H1 (cell line): ENCODE measurements around the gene GPX4. TPM values are rescaled to one million over a fixed set of nuclear protein-coding genes. Genes with fewer than 3 reads are reported as not detected.

ENCODE experiments used
- BACH1 ChIP-seq: IDR thresholded peaks from 2 replicates; pipeline ENCODE4 v1.6.1; 2012; ENCODE audit warnings: low read length, improper control_type of control experiment
- CEBPB ChIP-seq: IDR thresholded peaks from 2 replicates; pipeline ENCODE4 v1.6.1; 2012; ENCODE audit warnings: low read depth, low read length
- JUN ChIP-seq: IDR thresholded peaks from 2 replicates; pipeline ENCODE4 v1.6.1; 2011; ENCODE audit warnings: low read depth, mild to moderate bottlenecking, improper control_type of control experiment, low read length
- POLR2A ChIP-seq, 2 experiments: IDR thresholded peaks; 1 replicate in 1 of 2; 2 replicates in 1 of 2; pipeline ENCODE4 v1.6.1; 2011; ENCODE audit warnings: low read depth in 2 of 2, low read length in 2 of 2, mild to moderate bottlenecking in 2 of 2; ENCODE audit errors: control extremely low read depth in 1 of 2
- POU5F1 ChIP-seq: IDR thresholded peaks from 2 replicates; pipeline ENCODE4 v1.6.1; 2011; ENCODE audit warnings: low read depth, mild to moderate bottlenecking, low read length, moderate library complexity
- SP2 ChIP-seq: IDR thresholded peaks from 2 replicates; pipeline ENCODE4 v1.6.1; 2012; ENCODE audit warnings: mild to moderate bottlenecking, low read length, inconsistent platforms
- polyA plus RNA-seq, 7 experiments: library from polyadenylated mRNA; depleted of rRNA in 3 of 7; stranded (reverse) in 5 of 7; unstranded in 2 of 7; fragments of >200 nt in 5 of 7; fragments of 200-250 nt in 2 of 7; gene quantifications; 1 replicate in 5 of 7; 2 replicates in 1 of 7; 4 replicates in 1 of 7; pipeline versions ENCODE4 v1.2.1 to v1.2.3, GENCODE V29; 2011 to 2013; ENCODE audit warnings: missing spikeins in 2 of 7, mixed read lengths in 2 of 7
- total RNA-seq: library from RNA; stranded (reverse); fragmentation: NEBNext Ultra II Directional; extraction: Animal tissue kit (Norgen Biotek cat#: 25700); gene quantifications from 2 replicates; pipeline ENCODE4 v1.2.1, GENCODE V29; 2021

Gene GPX4
- total and polyA plus RNA-seq, 2 of the 8 experiments (the other 6 are each of a cell fraction or from before 2014, with no cell fraction given), result 342 to 693 TPM

DNA sequence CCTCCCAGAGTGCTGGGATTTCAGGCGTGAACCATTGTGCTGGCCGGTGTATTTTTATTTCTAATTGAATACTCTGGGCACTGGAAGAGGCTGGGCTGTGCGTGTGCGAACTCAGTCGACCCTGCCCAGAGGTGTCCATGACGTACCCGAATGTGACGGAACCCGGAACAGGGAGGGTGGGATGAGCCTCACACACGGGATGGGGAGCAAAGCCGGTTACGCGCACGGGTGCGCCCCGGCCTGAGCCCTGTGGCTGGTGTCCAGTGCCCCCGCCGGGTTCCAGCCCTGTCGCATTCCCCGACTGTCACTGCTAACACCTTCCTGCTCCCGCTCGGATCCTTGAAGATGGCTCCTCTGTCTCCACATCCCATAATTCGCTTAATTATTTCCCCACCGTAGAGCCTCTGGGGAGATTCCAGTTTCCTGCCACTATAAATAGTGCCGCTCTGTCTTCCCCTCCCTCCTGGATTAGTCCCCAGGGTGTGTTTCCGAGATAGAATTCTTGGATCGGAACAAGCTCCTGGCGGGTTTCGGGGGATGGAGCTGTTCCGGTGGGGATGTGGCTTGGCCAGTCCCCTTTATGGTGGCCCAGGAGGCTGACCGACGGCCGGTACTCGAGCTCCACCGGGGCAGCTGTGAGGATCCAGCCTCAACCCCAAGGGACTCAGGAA, 48.3 kb downstream of the GPX4 start (continued):
- TF ChIP-seq SP2, result no peak
- TF ChIP-seq POU5F1, result no peak
- no peak for TF ChIP-seq POLR2A (IDR thresholded peaks at IDR 0.05; ENCODE audit: control extremely low read depth in 1 of 2, low read depth in 2 of 2, low read length in 2 of 2)
- no peak for TF ChIP-seq BACH1
- no peak for TF ChIP-seq CEBPB
- TF ChIP-seq JUN, result no peak
- TF ChIP-seq, all 59 proteins: peak for 0
